ENCODE data around the gene DENND1A. TPM values are rescaled to one million over a fixed set of nuclear protein-coding genes. Genes with fewer than 3 reads are reported as not detected.
"Not testable (repeated sequence)": the region's sequence is repeated elsewhere in the genome, so short reads cannot be mapped to it uniquely, and the experiment has no call there.

Gene DENND1A
- total RNA-seq, 2 experiments from 2014 or later: 21.9 to 23.3 TPM

DNA sequence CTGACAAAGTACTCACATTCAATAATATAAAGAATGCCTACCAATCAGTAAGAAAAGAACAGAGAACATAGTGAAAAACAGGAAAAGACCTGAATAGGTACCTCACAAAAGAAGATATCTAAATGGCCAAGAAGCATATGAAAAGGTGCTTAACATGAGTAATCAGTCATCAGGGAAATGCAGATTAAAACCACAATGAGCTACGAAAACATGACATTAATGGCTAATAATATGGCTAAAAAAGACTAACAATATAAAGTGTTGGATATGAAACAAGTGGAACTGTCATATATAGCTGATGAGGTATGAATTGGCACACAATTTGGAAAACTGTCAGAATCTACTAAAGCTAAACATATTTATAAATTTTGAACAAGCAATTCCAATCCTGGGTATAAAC, 18.9 kb downstream of the DENND1A start:
- CTCF ChIA-PET: interaction anchor here (0.7 kb wide), 1 partner anchor 214 kb away, joined by 3 read pairs; no protein-coding TSS in a partner anchor

DNA sequence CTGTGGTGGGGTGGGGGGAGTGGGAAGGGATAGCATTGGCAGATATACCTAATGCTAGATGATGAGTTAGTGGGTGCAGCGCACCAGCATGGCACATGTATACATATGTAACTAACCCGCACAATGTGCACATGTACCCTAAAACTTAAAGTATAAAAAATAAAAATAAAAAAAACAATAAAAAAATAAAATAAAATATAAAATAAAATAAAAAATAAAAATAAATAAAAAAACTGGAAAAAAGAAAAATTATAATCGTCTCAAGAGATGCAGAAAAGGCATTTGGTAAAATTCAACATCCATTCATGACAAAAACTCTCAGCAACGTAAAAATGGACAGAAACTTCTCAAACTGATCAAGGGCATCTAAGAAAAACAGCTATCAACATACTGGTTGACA, 20.7 kb downstream of the DENND1A start:
- H3K27ac Mint-ChIP-seq; H3K27me3 Mint-ChIP-seq; H3K4me1 Mint-ChIP-seq (ENCODE audit: low read depth); H3K4me3 Mint-ChIP-seq; POLR2A ChIA-PET; H3K9me3 Mint-ChIP-seq; CTCF ChIA-PET; H3K36me3 Mint-ChIP-seq (ENCODE audit: low read depth); intact Hi-C loops (cut with micrococcal nuclease); DNase-seq; ATAC-seq: not testable (repeated sequence)

More for the DNA sequence above, 18.9 kb downstream of the DENND1A start:
- no peak for DNase-seq
- no peak overlapping the region for H3K4me3 Mint-ChIP-seq
- H3K36me3 Mint-ChIP-seq (ENCODE audit: low read depth): peaks cover 8% of the 10 kb centered on the region
- no peak for TF ChIP-seq CTCF (IDR thresholded peaks at IDR 0.05)
- ATAC-seq: no peak
- POLR2A ChIA-PET: no interaction called here
- H3K27ac Mint-ChIP-seq: no peak overlapping the region
- peaks cover 3% of the 10 kb centered on the region for H3K9me3 Mint-ChIP-seq
- no peaks in the 10 kb centered on the region for H3K27me3 Mint-ChIP-seq
- intact Hi-C loops (cut with micrococcal nuclease): no loop called here
- peaks cover 7% of the 10 kb centered on the region for H3K4me1 Mint-ChIP-seq (ENCODE audit: low read depth)

DNA sequence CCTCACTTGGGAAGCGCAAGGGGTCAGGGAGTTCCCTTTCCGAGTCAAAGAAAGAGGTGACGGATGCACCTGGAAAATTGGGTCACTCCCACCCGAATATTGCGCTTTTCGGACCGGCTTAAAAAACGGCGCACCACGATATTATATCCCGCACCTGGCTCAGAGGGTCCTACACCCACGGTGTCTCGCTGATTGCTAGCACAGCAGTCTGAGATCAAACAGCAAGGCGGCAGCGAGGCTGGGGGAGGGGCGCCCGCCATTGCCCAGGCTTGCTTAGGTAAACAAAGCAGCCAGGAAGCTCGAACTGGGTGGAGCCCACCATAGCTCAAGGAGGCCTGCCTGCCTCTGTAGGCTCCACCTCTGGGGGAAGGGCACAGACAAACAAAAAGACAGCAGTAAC, 26.4 kb downstream of the DENND1A start:
- POLR2A ChIA-PET; H3K9me3 Mint-ChIP-seq; H3K27me3 Mint-ChIP-seq; CTCF ChIA-PET; H3K4me3 Mint-ChIP-seq; DNase-seq; H3K27ac Mint-ChIP-seq; H3K4me1 Mint-ChIP-seq (ENCODE audit: low read depth); intact Hi-C loops (cut with micrococcal nuclease); ATAC-seq: not testable (repeated sequence)
- H3K36me3 Mint-ChIP-seq (ENCODE audit: low read depth): peaks cover 21% of the 10 kb centered on the region

- no peak for ATAC-seq
- H3K4me1 Mint-ChIP-seq (ENCODE audit: low read depth): peaks cover 20% of the 10 kb centered on the region
- intact Hi-C loops (cut with micrococcal nuclease): no loop called here
- H3K36me3 Mint-ChIP-seq (ENCODE audit: low read depth): no peaks in the 10 kb centered on the region
- no peak for TF ChIP-seq CTCF (IDR thresholded peaks at IDR 0.05)
- ChIA-PET POLR2A (interaction anchor here (0.6 kb wide), 1 partner anchor 771 kb away, joined by 3 read pairs; no protein-coding TSS in a partner anchor), CTCF (no interaction called here)
- no peaks in the 10 kb centered on the region for H3K27me3 Mint-ChIP-seq
- H3K4me3 Mint-ChIP-seq: no peak overlapping the region
- no peak for DNase-seq
- no peaks in the 10 kb centered on the region for H3K9me3 Mint-ChIP-seq
- no peak overlapping the region for H3K27ac Mint-ChIP-seq
These were observed 35.1 kb downstream of the DENND1A start for GRCh38 chr9:123894822-123895221.

DNA sequence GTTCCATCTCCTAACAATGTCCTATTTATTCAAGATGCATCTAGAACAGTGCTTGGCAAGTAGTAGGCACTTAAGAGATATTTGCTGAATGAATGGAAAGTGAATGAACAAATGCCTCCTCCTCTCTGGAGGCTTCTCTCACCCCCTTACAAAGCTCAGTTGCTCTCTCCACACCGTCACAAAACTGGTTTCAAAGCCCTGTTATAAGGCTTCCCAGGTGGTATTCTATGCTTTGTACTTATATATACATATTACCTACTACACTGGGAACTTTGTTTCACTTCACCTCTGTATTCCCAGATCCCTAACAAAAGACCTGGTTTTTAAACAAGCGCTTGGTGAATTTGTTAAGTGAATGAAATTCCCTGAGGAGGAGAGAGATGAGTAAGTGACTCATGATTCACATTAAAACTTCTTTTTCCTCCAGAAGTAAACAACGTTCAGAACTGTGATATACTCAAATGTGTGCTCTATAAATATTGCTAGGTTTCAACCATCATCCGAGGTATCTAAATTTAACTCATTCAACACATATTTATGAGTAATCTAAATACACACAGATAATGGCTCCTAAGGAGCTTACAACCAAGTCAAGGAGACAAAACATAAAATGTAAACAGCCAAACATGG, 36.0 kb downstream of the DENND1A start:
- Mint-ChIP-seq H3K27me3 (no peaks in the 10 kb centered on the region), H3K27ac (no peak overlapping the region), H3K4me3 (no peak overlapping the region), H3K9me3 (no peaks in the 10 kb centered on the region), H3K36me3 (ENCODE audit: low read depth) (no peaks in the 10 kb centered on the region), H3K4me1 (ENCODE audit: low read depth) (peaks cover 18% of the 10 kb centered on the region)
- DNase-seq (no peak), ATAC-seq (no peak)
- intact Hi-C loops (cut with micrococcal nuclease): no loop called here
- ChIA-PET POLR2A (no interaction called here), CTCF (no interaction called here)
- TF ChIP-seq CTCF (IDR thresholded peaks at IDR 0.05): no peak

DNA sequence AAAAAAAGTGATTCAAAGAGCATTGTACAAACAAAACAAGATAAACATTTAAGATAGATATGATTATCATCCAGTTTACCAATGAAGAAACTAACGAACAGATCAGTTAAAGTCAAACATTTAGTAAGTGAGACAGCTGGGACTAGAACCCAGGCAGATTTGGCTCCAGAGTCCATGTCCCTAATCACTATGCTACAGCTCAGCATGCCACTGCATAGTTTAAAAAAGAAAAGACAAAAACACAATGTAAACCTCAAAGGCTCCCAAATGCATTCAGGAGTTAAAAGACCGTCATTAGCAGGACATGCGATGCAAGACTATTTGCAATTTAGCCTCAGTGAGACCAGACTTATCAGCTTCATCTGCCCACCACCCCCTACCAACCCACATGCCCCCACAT, 36.8 kb downstream of the DENND1A start:
- no peak for TF ChIP-seq CTCF (IDR thresholded peaks at IDR 0.05)
- Mint-ChIP-seq H3K27ac (no peak overlapping the region), H3K36me3 (ENCODE audit: low read depth) (peaks cover 6% of the 10 kb centered on the region), H3K27me3 (no peaks in the 10 kb centered on the region), H3K9me3 (peaks cover 1% of the 10 kb centered on the region), H3K4me1 (ENCODE audit: low read depth) (peaks cover 11% of the 10 kb centered on the region), H3K4me3 (no peak overlapping the region)
- DNase-seq (no peak), ATAC-seq (no peak)
- ChIA-PET CTCF (no interaction called here), POLR2A (no interaction called here)
- intact Hi-C loops (cut with micrococcal nuclease): no loop called here

All from activated CD8-positive, alpha-beta T cell treated with anti-CD3 and anti-CD28 coated beads for 36 hours (primary cell).